ENCODE measurements around the gene CST3. TPM values are rescaled to one million over a fixed set of nuclear protein-coding genes. Genes with fewer than 3 reads are reported as not detected.
"Not testable (repeated sequence)": the region's sequence is repeated elsewhere in the genome, so short reads cannot be mapped to it uniquely, and the experiment has no call there.

Gene CST3
- total RNA-seq, 5 donors from 2014 or later (not counting 1 experiment from before 2014, with no cell fraction given) = 5.1 to 9.0 (median 5.3) TPM

DNA sequence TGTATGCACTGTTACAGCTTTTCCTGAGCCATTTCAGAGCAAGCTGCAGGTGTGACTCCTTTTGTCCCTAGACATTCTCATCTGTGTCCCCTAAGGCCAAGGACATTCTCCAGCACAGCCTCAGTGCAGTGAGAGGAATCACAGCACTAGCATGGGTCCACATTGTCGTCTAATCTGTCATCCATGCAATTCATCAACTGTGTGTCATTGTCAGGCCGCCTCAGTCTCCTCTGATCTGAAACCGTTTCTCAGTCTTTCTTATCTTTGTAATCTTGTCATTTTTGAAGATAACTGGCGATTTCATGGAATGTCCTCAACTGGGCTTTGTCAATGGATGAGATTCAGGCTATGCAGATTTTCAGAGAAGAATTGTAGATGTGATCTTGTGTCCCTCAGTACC lies 26.3 kb upstream of the CST3 start:
- H3K4me1 ChIP-seq (ENCODE audit: control insufficient read depth in 1 of 2, extremely low read depth in 1 of 2, insufficient read depth in 2 of 2, low read length in 2 of 2); H3K36me3 Mint-ChIP-seq; H3K27me3 Mint-ChIP-seq; H3K4me1 Mint-ChIP-seq; CTCF ChIA-PET; H3K4me3 ChIP-seq (ENCODE audit: control insufficient read depth in 1 of 2, extremely low read depth in 1 of 2, low read length in 1 of 2); H3K27ac Mint-ChIP-seq; H3K9me3 ChIP-seq; ATAC-seq (replicated peaks in 1 of 4); DNase-seq; H3K9me3 Mint-ChIP-seq; H3K36me3 ChIP-seq (ENCODE audit: control insufficient read depth in 2 of 2, extremely low read depth in 1 of 2, insufficient read depth in 1 of 2, low read length in 1 of 2); POLR2A ChIA-PET; H3K27ac ChIP-seq (ENCODE audit: low read length); H3K27me3 ChIP-seq (replicated peaks in 1 of 2; ENCODE audit: control insufficient read depth in 2 of 2, extremely low read depth in 1 of 2, insufficient read depth in 2 of 2, low read length in 1 of 2); H3K4me3 Mint-ChIP-seq: not testable (repeated sequence)
- WGBS (ENCODE audit: insufficient coverage) = 77% methylated on average over 2 of the region's 4 CpGs

DNA sequence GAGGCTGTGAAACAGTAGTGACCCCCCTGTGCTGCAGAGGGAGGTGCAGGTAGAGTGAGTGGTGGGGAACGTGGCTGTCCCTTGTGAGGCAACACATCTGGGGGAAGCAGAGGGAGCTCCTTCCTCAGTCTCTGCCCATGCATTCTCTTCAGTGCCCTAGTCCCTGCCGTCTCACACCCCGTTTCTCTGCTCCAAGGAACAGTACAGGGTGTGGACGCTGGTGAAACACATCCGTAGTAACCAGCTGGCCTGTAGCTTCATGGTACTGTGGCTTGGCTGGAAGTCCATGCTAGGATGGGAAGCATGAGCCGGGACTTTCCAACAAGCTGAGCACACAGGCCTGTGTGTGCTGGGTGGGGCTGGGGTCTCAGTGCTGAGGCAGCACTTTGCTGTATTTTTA lies 25.4 kb upstream of the CST3 start:
- Mint-ChIP-seq H3K4me1 (no peaks in the 10 kb centered on the region), H3K4me3 (no peak overlapping the region), H3K27me3 (peaks cover 0 to 1% of the 10 kb centered on the region in 2 donors), H3K27ac (no peak overlapping the region), H3K36me3 (no peaks in the 10 kb centered on the region), H3K9me3 (no peaks in the 10 kb centered on the region)
- ChIA-PET POLR2A (no interaction called here), CTCF (no interaction called here)
- no peaks in the 10 kb centered on the region for H3K36me3 ChIP-seq (ENCODE audit: control insufficient read depth in 2 of 2, extremely low read depth in 1 of 2, insufficient read depth in 1 of 2, low read length in 1 of 2)
- H3K4me1 ChIP-seq (ENCODE audit: control insufficient read depth in 1 of 2, extremely low read depth in 1 of 2, insufficient read depth in 2 of 2, low read length in 2 of 2) = no peaks in the 10 kb centered on the region
- DNase-seq = no peak
- WGBS (ENCODE audit: insufficient coverage) = 82% methylated on average over 5 of the region's 6 CpGs
- H3K4me3 ChIP-seq (ENCODE audit: control insufficient read depth in 1 of 2, extremely low read depth in 1 of 2, low read length in 1 of 2) = no peak overlapping the region
- ATAC-seq (replicated peaks in 1 of 4) = no peak
- H3K27ac ChIP-seq (ENCODE audit: low read length) = no peak overlapping the region
- H3K27me3 ChIP-seq (replicated peaks in 1 of 2; ENCODE audit: control insufficient read depth in 2 of 2, extremely low read depth in 1 of 2, insufficient read depth in 2 of 2, low read length in 1 of 2) = peaks cover 0 to 3% of the 10 kb centered on the region in 2 experiments
- no peaks in the 10 kb centered on the region for H3K9me3 ChIP-seq

DNA sequence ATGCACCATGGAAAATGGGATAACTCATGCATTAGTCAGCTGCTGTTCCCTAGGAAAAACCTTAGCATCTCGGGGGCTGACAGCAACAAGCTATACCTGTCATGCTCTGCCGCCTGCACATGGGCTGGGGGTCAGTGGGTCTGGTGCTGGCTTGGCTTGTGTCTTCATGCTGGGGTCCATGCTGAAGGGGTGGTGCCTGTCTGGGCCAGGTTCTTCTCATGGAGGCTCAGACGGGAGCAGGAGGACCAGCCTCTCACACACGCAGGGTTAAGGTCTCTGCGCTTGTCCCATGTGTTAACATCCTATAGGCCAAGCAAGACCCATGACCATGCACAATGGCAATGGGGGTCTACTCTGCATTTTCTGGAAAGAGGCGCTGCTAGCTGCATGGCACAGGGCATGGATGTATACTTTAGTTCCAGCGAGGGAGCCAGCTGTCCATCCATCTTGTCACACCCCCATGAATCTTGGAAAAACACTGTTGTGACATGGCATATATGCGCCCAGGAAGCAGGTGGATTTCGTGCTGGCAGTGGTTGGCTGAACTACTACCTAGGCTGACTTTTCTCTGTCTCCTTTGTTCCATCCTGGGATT lies 24.6 kb upstream of the CST3 start:
- H3K27ac Mint-ChIP-seq = no peak overlapping the region
- Histone ChIP-seq H3K36me3 (ENCODE audit: control insufficient read depth in 2 of 2, extremely low read depth in 1 of 2, insufficient read depth in 1 of 2, low read length in 1 of 2) (no peaks in the 10 kb centered on the region), H3K27ac (ENCODE audit: low read length) (no peak overlapping the region), H3K4me3 (ENCODE audit: control insufficient read depth in 1 of 2, extremely low read depth in 1 of 2, low read length in 1 of 2) (no peak overlapping the region), H3K4me1 (ENCODE audit: control insufficient read depth in 1 of 2, extremely low read depth in 1 of 2, insufficient read depth in 2 of 2, low read length in 2 of 2) (no peaks in the 10 kb centered on the region), H3K9me3 (no peaks in the 10 kb centered on the region), H3K27me3 (replicated peaks in 1 of 2; ENCODE audit: control insufficient read depth in 2 of 2, extremely low read depth in 1 of 2, insufficient read depth in 2 of 2, low read length in 1 of 2) (no peaks in the 10 kb centered on the region)
- ATAC-seq (replicated peaks in 1 of 4) = no peak
- H3K4me3 Mint-ChIP-seq = no peak overlapping the region
- WGBS (ENCODE audit: insufficient coverage) = 83% methylated on average over 8 of the region's 9 CpGs
- no peaks in the 10 kb centered on the region for H3K36me3 Mint-ChIP-seq
- no peak for DNase-seq
- ChIA-PET CTCF (no interaction called here), POLR2A (no interaction called here)
- peaks cover 0 to 1% of the 10 kb centered on the region in 2 donors for H3K27me3 Mint-ChIP-seq
- H3K4me1 Mint-ChIP-seq = no peaks in the 10 kb centered on the region
- H3K9me3 Mint-ChIP-seq = no peaks in the 10 kb centered on the region

DNA sequence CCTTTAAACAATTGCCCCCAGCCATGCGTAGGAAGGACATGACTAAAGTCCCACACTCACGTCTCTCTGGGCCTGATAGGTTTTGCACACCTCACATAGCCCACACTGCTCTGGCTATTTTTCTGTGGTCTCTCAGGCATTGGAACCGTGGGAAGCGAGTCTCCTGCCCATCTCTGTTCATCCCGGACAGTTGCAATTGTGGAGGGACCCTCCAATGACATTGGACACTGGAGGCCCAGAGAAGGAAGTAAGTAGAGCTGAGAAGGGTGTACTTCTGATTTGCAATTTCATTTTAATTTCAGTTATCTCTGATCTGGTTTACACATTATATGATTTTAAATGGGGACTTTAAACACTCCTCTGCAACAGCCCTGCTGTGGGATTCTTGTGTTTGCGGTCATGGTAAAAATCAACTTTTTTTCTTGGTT lies 23.3 kb upstream of the CST3 start:
- Histone ChIP-seq H3K36me3 (ENCODE audit: control insufficient read depth in 2 of 2, extremely low read depth in 1 of 2, insufficient read depth in 1 of 2, low read length in 1 of 2) (no peaks in the 10 kb centered on the region), H3K27me3 (replicated peaks in 1 of 2; ENCODE audit: control insufficient read depth in 2 of 2, extremely low read depth in 1 of 2, insufficient read depth in 2 of 2, low read length in 1 of 2) (peaks cover 0 to 5% of the 10 kb centered on the region in 2 experiments), H3K4me1 (ENCODE audit: control insufficient read depth in 1 of 2, extremely low read depth in 1 of 2, insufficient read depth in 2 of 2, low read length in 2 of 2) (no peaks in the 10 kb centered on the region), H3K9me3 (no peaks in the 10 kb centered on the region), H3K27ac (ENCODE audit: low read length) (no peak overlapping the region), H3K4me3 (ENCODE audit: control insufficient read depth in 1 of 2, extremely low read depth in 1 of 2, low read length in 1 of 2) (no peak overlapping the region)
- Mint-ChIP-seq H3K27me3 (peaks cover 0 to 2% of the 10 kb centered on the region in 2 donors), H3K4me3 (no peak overlapping the region), H3K27ac (no peak overlapping the region), H3K36me3 (no peaks in the 10 kb centered on the region), H3K4me1 (no peaks in the 10 kb centered on the region), H3K9me3 (no peaks in the 10 kb centered on the region)
- 72% methylated on average over 3 of the region's 6 CpGs for WGBS (ENCODE audit: insufficient coverage)
- no peak for DNase-seq
- no peak for ATAC-seq (replicated peaks in 1 of 4)
- CTCF ChIA-PET = no interaction called here
- POLR2A ChIA-PET = no interaction called here

DNA sequence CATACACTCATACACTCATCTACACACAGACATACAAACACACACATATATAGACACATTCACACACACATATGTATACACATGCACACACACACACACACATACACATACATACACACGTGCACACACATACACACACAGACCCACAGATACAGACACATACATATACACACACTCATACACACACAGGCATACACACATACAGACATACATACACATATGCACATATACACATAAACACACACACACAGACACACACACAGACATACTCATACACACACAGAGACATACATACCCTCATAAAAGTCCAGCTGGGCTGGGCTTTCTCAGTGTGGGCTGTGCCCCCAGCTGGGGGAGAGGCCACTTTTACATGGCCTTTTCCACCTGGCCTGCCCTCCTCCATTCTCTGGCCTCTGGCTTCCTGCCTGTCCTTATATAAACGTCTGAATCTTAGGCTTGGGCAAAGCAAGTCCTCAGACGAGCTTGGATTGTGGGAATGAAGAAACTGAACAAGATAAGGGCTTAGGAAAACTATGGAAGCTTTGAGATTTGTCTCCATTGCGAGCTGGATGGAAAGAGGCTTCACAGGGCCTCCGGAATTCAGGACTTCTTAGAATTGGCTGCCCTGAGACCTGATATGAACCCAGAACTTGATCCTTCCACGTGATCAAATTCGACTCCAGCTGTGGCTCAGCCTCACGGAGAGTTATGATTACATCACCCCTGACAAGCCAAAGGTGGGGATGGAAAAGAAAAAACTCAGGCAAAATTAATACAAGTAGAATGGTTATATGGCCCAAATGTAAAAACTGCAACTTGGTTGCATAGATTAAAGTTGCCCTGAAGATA lies 22.5 kb upstream of the CST3 start:
- Mint-ChIP-seq H3K4me1 (no peaks in the 10 kb centered on the region), H3K27ac (no peak overlapping the region), H3K4me3 (no peak overlapping the region), H3K36me3 (no peaks in the 10 kb centered on the region), H3K27me3 (peaks cover 2% of the 10 kb centered on the region in 2 donors), H3K9me3 (no peaks in the 10 kb centered on the region)
- DNase-seq (no peak), ATAC-seq (replicated peaks in 1 of 4) (no peak)
- 69% methylated on average over 7 of the region's 8 CpGs for WGBS (ENCODE audit: insufficient coverage)
- peaks cover 0 to 12% of the 10 kb centered on the region in 2 experiments for H3K27me3 ChIP-seq (replicated peaks in 1 of 2; ENCODE audit: control insufficient read depth in 2 of 2, extremely low read depth in 1 of 2, insufficient read depth in 2 of 2, low read length in 1 of 2)
- no peak overlapping the region for H3K27ac ChIP-seq (ENCODE audit: low read length)
- no peaks in the 10 kb centered on the region for H3K36me3 ChIP-seq (ENCODE audit: control insufficient read depth in 2 of 2, extremely low read depth in 1 of 2, insufficient read depth in 1 of 2, low read length in 1 of 2)
- ChIA-PET POLR2A (no interaction called here), CTCF (no interaction called here)
- no peaks in the 10 kb centered on the region for H3K4me1 ChIP-seq (ENCODE audit: control insufficient read depth in 1 of 2, extremely low read depth in 1 of 2, insufficient read depth in 2 of 2, low read length in 2 of 2)
- no peak overlapping the region for H3K4me3 ChIP-seq (ENCODE audit: control insufficient read depth in 1 of 2, extremely low read depth in 1 of 2, low read length in 1 of 2)
- no peaks in the 10 kb centered on the region for H3K9me3 ChIP-seq

DNA sequence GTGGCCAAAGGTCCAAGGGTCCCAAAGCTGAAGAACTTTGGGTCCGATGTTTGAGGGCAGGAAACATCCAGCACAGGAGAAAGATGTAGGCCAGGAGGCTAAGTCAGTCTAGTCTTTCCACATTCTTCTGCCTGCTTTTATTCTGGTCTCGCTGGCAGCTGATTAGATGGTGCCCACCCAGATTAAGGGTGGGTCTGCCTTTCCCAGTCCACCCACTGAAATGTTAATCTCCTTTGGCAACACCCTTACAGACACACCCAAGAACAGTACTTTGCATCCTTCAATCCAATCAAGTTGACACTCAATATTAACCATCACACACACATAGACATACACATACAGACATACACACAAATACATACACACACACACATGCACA lies 21.8 kb upstream of the CST3 start:
- H3K36me3 Mint-ChIP-seq; H3K27ac ChIP-seq (ENCODE audit: low read length); H3K27ac Mint-ChIP-seq; H3K4me1 ChIP-seq (ENCODE audit: control insufficient read depth in 1 of 2, extremely low read depth in 1 of 2, insufficient read depth in 2 of 2, low read length in 2 of 2); H3K9me3 Mint-ChIP-seq; POLR2A ChIA-PET; CTCF ChIA-PET; H3K36me3 ChIP-seq (ENCODE audit: control insufficient read depth in 2 of 2, extremely low read depth in 1 of 2, insufficient read depth in 1 of 2, low read length in 1 of 2); H3K4me1 Mint-ChIP-seq; DNase-seq; H3K4me3 Mint-ChIP-seq; H3K9me3 ChIP-seq; ATAC-seq (replicated peaks in 1 of 4); H3K4me3 ChIP-seq (ENCODE audit: control insufficient read depth in 1 of 2, extremely low read depth in 1 of 2, low read length in 1 of 2); H3K27me3 Mint-ChIP-seq: not testable (repeated sequence)
- H3K27me3 ChIP-seq (replicated peaks in 1 of 2; ENCODE audit: control insufficient read depth in 2 of 2, extremely low read depth in 1 of 2, insufficient read depth in 2 of 2, low read length in 1 of 2) = peaks cover 0 to 14% of the 10 kb centered on the region in 2 experiments
- WGBS (ENCODE audit: insufficient coverage) = 93% methylated on average over 2 of the region's 2 CpGs

Measured in T-cell (primary cell).